GM18520 (cell line): ENCODE data around the gene PIK3R2.
"Not testable (repeated sequence)": the region's sequence is repeated elsewhere in the genome, so short reads cannot be mapped to it uniquely, and the experiment has no call there.

Experiments
- ATAC-seq: cut with Tn5 transposase; IDR thresholded peaks from one replicate; pipeline ENCODE4 v1.9.1; 2021; ENCODE audit not compliant: unreplicated experiment

Gene PIK3R2

DNA sequence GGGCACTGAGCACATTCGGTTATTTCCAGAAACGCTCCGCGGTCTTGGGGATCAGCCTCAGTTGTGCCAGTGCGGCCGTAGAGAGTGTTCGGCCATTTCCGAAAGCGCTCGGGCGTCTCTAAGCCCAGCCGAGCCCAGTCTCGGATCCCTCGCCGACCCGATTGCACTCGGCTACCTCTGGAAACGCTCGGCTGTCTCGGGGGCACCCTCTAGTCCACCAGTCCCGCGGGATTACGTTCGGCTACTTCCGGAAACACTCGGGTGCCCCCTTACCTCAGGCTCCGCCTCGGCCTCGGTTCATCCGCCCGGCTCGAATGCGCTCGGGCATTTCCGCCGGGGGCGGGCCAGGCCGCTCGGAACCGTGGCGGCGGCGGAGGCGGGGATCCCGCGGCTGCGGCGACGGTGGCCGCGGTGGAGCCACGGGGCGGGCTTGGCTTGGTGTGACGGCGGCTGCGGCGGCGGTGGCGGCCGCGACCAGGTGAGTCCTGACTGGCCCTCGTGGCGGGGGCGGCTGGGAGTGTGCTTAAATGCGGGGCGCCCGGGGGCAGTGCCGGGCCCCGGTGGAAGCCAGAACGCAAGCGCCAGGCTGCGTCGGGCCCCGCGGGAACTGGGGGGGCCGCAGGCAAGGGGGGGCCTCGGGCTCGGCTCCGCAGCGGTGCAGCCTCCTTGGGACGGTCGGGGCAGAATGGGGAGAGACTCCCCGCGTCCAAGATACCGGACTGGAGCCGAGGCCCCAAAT, at the start of gene PIK3R2:
Gene PIK3R2, plus strand, starts transcription at position 347 of the 739 bp plus-strand sequence. CDS start 2,717 bp downstream, outside the sequence.
- ATAC-seq: peak; percentile 69

- no peak for ATAC-seq
Measured at GRCh38 chr19:18104793-18105131, 48.2 kb upstream of the PIK3R2 start.

- ATAC-seq: not testable (repeated sequence)
Measured at GRCh38 chr19:18105259-18105658, 47.7 kb upstream of the PIK3R2 start.

GRCh38 chr19:18107235-18107634, 45.7 kb upstream of the PIK3R2 start:
- no peak for ATAC-seq

- ATAC-seq: no peak
Measured at GRCh38 chr19:18108897-18109296, 44.1 kb upstream of the PIK3R2 start.

DNA sequence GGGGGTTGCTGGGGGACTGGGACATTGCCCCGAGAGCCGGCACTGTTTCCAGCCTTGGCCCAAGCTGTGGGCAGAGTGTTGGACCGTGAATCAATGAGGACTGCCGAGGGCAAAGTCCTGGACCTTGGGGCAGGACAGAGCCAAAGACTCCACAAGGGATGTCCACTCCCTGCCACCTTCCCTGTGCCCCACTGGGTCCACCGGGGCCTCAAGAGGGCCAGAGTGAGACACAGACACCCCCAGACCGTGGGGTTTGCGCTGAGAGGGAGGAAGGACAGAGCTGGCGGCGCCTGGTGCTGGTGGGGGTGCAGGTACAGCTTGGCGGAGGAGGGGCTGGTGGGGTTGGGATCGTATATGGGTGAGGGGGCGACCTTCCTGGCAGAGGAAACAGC, 43.6 kb upstream of the PIK3R2 start:
- ATAC-seq: no peak

DNA sequence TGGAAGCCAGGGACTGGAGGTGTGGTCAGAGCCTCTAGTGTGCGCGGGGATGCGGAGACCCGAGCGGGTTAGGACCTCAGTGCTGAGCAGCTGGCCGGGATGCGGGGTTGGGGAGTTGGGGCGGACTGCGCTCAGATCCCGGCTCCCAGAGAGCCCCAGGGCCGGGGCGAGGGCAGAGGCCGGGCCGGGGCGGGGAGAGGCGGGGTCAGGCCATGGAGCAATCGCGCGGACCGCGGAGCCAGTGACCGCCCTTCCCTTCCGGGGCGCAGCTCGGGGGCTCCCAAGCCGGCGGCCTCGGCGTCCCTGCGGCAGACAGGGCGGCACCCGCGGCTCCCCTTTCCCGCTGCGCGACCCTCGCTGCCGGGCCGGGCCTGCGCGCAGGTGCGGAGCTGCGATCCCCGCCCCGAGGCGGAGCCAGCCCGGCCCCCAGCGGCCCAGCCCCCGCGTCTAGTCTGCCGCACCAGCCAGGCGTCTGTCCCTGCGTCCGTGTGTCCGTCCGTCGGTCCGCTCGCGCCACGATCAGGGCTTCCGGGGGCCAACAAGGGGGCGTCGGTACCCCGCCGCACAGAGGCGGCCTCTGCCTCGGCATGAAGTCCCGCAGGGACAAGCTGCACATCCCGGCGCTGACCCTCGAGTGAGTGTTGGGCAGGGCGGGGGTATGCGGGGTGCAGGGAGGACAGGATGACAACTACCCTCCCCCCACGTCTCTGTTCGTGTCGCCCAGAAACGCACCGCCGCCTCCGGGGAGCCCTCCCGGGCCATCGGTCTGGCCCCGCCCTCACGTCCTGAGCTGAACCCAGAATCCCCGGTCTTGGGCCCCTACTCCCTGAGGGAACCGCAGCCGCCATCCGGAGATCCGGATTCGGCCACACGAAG, 43.0 kb upstream of the PIK3R2 start:
- ATAC-seq: no peak

DNA sequence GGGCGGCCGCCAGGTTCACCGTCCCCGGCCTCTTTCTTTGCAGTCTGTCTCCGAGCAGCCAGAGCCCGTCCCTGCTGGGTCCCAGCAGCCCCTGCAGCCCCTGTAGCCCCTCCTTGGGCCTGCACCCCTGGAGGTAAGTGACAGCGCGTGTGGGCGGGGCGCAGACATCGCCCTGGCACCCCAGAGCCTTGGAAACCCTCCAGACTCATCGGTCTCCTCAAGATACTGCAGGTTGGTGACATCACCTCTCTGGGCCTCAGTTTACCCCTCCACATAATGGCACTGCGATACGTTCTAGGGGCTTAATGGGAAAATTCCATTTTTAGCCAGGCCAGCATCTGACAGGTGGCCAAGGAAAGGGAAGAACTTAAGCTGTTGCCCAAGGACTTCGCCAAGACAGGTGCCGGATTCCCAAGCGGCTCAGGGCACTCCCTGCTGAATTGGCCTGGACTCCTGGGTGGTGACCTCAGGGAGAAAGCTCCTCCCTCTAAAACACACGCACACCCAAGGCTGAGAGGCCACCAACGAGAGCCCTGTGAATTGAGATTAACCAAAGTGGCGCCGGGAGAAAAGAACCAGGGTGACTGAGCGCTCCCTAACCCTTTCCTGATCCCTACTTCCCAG, 42.2 kb upstream of the PIK3R2 start:
- no peak for ATAC-seq

DNA sequence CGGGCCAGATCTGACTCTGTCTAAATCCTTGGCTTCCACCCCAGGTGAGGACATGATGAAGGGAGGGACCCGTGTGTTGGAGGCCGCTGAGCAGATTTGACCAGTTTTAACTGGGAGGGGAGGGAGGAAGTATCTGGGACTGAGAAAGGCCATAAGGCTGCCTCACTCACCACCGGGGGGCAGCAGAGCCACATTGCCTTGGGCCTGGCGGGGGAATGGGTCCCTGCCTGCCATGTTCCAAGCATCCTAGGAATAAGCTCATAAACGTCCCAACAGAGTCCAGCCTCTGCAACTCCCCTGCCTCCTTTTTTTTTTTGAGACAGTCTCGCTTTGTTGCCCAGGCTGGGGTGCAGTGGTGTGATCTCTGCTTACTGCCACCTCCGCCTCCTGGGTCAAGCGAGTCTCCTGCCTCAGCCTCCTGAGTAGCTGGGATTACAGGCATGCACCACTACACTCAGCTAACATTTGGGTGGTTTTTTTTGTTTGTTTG, 39.9 kb upstream of the PIK3R2 start:
- no peak for ATAC-seq

DNA sequence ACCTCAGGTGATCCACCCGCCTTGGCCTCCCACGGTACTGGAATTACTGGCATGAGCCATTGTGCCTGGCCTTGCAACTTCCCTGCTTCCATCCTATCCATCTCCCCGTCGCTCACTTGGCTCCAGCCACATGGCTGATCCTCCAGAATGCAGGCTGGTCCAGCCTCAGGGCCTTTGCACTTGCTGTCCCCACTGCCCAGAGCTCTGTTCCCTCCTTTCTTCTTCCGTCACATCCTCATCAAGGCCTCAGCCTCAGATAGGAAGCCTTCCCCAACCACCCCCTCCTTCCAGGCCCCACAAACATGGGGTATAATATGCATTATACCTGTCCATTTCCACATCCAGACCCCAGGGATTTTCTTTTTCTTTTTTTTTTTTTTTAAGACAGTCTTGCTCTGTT, 39.1 kb upstream of the PIK3R2 start:
- ATAC-seq: no peak

GRCh38 chr19:18114483-18114882, 38.5 kb upstream of the PIK3R2 start:
- ATAC-seq: no peak

- no peak for ATAC-seq
Measured at GRCh38 chr19:18117364-18117691, 35.6 kb upstream of the PIK3R2 start.

GRCh38 chr19:18117692-18118378, 35.1 kb upstream of the PIK3R2 start:
- ATAC-seq: peak; percentile 74

DNA sequence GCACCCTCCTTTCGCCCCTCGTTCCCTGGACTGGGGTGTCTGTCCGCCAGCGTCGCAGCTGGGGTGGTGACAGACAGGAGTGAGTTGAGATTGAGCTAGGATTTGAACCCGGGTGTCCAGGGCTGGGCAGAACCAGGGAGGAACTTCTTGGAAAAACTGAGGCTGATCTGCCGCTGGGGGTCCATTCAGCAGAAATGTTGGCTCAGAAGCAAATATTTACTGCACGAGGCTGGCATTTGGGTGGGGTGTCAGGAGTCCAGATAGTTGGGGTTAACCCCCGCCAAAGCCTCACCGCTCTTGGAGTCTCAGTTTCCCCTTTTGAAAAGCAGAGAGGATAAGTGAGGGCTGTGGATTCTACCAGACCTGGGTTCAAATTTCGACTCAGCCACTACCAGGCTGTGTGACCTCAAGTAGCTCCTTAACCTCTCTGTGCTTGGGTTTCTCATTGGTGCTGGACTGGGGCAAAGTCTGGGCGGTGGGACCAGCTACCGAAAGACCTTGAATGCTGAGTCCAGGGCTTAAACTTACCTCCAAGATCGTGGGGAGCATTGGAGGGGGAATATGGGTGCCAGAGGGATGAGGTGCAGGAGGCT, 34.4 kb upstream of the PIK3R2 start:
- ATAC-seq: no peak

GRCh38 chr19:18119013-18119716, 33.8 kb upstream of the PIK3R2 start:
- no peak for ATAC-seq

GRCh38 chr19:18119717-18120105, 33.3 kb upstream of the PIK3R2 start:
- ATAC-seq: no peak

GRCh38 chr19:18120127-18120526, 32.8 kb upstream of the PIK3R2 start:
- ATAC-seq: no peak

DNA sequence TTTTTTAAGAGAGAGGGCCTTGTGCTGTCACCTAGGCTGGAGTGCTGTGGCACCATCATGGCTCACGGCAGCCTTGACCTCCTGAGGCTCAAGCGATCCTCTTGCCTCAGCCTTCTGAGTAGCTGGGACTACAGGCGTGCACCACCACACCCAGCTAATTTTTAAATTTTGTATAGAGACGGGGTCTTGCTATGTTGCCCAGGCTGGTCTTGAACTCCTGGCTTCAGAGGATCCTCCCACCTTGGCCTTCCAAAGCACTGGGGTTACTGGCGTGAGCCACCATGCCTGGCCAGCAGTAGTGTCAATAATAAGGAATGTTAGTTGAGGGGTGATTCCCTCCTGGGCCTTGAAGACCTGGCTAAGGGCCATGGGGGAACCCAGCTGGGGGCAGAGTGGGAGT, 31.8 kb upstream of the PIK3R2 start:
- ATAC-seq: no peak

DNA sequence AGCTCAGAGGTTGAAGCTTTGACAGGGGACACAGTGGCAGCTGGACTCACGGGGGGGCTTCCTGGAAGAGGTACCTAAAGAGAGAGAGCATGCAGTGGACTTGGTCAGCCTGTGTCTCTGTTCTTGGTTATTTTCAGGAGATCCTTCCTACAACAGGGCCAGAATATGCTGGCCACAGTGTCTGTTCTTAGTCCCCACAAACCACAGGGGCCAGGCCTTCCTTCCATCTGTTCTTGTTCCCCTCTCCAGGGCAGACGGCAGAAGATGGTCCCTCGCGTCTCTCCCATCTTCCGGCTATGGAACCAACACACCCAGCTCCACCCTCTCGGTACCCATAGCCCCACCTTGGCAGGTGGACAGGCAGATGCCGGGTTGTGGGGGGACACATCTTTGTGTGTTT, 30.5 kb upstream of the PIK3R2 start:
- no peak for ATAC-seq
